H9 (cell line): Measurements from ENCODE around the gene SEPTIN3. TPM values are rescaled to one million over a fixed set of nuclear protein-coding genes. Genes with fewer than 3 reads are reported as not detected.

Experiments used
- DNase-seq: peaks from one replicate; pipeline ENCODE4 v3.0.0-alpha.2; 2017
- H2AFZ ChIP-seq: one replicate; pipeline ENCODE4 v1.6.1; 2013; ENCODE audit warnings: mild to moderate bottlenecking, low read length, control low read depth, moderate library complexity
- H2AK5ac ChIP-seq: 2 replicates; pipeline ENCODE4 v1.6.1; 2013; ENCODE audit warnings: low read length, control low read depth, mixed read lengths; ENCODE audit not compliant: insufficient read length
- H2BK120ac ChIP-seq: one replicate; pipeline ENCODE4 v1.6.1; 2013; ENCODE audit warnings: low read depth, mild to moderate bottlenecking, low read length, control low read depth, inconsistent platforms; ENCODE audit not compliant: poor library complexity, severe bottlenecking
- H2BK12ac ChIP-seq: 2 replicates; pipeline ENCODE4 v1.6.1; 2013; ENCODE audit warnings: low read length, control low read depth, mixed read lengths, low read depth; ENCODE audit not compliant: insufficient read length
- H2BK15ac ChIP-seq: 2 replicates; pipeline ENCODE4 v1.6.1; 2013; ENCODE audit warnings: low read depth, low read length, control low read depth
- H2BK20ac ChIP-seq: one replicate; pipeline ENCODE4 v1.6.1; 2013; ENCODE audit warnings: low read depth, mild to moderate bottlenecking, low read length, control low read depth, inconsistent platforms; ENCODE audit not compliant: poor library complexity, severe bottlenecking
- H2BK5ac ChIP-seq: 2 replicates; pipeline ENCODE4 v1.6.1; 2013; ENCODE audit warnings: low read length, control low read depth, mixed read lengths; ENCODE audit not compliant: insufficient read length
- H3K14ac ChIP-seq: 2 replicates; pipeline ENCODE4 v1.6.1; 2013; ENCODE audit warnings: low read length, control low read depth; ENCODE audit not compliant: insufficient read depth
- H3K18ac ChIP-seq: 2 replicates; pipeline ENCODE4 v1.6.1; 2013; ENCODE audit warnings: low read depth, mild to moderate bottlenecking, mixed read lengths, low read length, control low read depth; ENCODE audit not compliant: insufficient read length
- H3K23ac ChIP-seq: 2 replicates; pipeline ENCODE4 v1.6.1; 2013; ENCODE audit warnings: low read length, control low read depth, mixed read lengths, low read depth; ENCODE audit not compliant: insufficient read length
- H3K23me2 ChIP-seq: 2 replicates; pipeline ENCODE4 v1.6.1; 2013; ENCODE audit warnings: low read depth, mild to moderate bottlenecking, mixed read lengths, low read length, control low read depth; ENCODE audit not compliant: insufficient read length, poor library complexity, severe bottlenecking
- H3K27ac ChIP-seq: 2 replicates; pipeline ENCODE4 v1.5.1; 2013; ENCODE audit warnings: low read length, control low read depth, mixed read lengths, low read depth; ENCODE audit not compliant: insufficient read length
- H3K27me3 ChIP-seq: 2 replicates; pipeline ENCODE4 v1.6.1; 2013; ENCODE audit warnings: low read length, control low read depth, inconsistent platforms; ENCODE audit not compliant: insufficient read depth
- H3K4ac ChIP-seq: 2 replicates; pipeline ENCODE4 v1.6.1; 2013; ENCODE audit warnings: low read depth, mild to moderate bottlenecking, control low read depth, inconsistent platforms, low read length, moderate library complexity
- H3K4me1 ChIP-seq: 2 replicates; pipeline ENCODE4 v1.6.1; 2013; ENCODE audit warnings: low read length, control low read depth, inconsistent platforms; ENCODE audit not compliant: insufficient read depth
- H3K4me2 ChIP-seq: 2 replicates; pipeline ENCODE4 v1.6.1; 2013; ENCODE audit warnings: low read length, control low read depth, mixed read lengths; ENCODE audit not compliant: insufficient read length, insufficient read depth
- H3K56ac ChIP-seq: 2 replicates; pipeline ENCODE4 v1.6.1; 2013; ENCODE audit warnings: low read depth, mild to moderate bottlenecking, mixed read lengths, low read length, control low read depth; ENCODE audit not compliant: insufficient read length
- H3K79me1 ChIP-seq: 2 replicates; pipeline ENCODE4 v1.6.1; 2013; ENCODE audit warnings: low read depth, mild to moderate bottlenecking, moderate library complexity, low read length, control low read depth, inconsistent platforms; ENCODE audit not compliant: insufficient read depth, poor library complexity, severe bottlenecking
- H3K79me2 ChIP-seq: 2 replicates; pipeline ENCODE4 v1.6.1; 2013; ENCODE audit warnings: low read length, control low read depth, inconsistent platforms; ENCODE audit not compliant: insufficient read depth
- H3K9ac ChIP-seq: 2 replicates; pipeline ENCODE4 v1.6.1; 2013; ENCODE audit warnings: low read length, control low read depth, mixed read lengths; ENCODE audit not compliant: insufficient read length; ENCODE audit errors: extremely low read depth
- H3K9me3 ChIP-seq: one replicate; pipeline ENCODE4 v1.6.1; 2013; ENCODE audit warnings: low read depth, low read length, inconsistent platforms; ENCODE audit not compliant: control insufficient read depth
- H3T11ph ChIP-seq: one replicate; pipeline ENCODE4 v1.6.1; 2013; ENCODE audit warnings: mild to moderate bottlenecking, low read length, control low read depth, inconsistent platforms
- H4K20me1 ChIP-seq: one replicate; pipeline ENCODE4 v1.6.1; 2013; ENCODE audit not compliant: control insufficient read depth, insufficient read length, insufficient read depth
- H4K5ac ChIP-seq: 2 replicates; pipeline ENCODE4 v1.6.1; 2013; ENCODE audit warnings: low read depth, mild to moderate bottlenecking, mixed read lengths, low read length, control low read depth; ENCODE audit not compliant: insufficient read length
- H4K8ac ChIP-seq: replicated peaks from 2 replicates; pipeline ENCODE4 v1.6.1; 2013; ENCODE audit warnings: low read length, control low read depth, mixed read lengths, low read depth; ENCODE audit not compliant: insufficient read length
- H4K91ac ChIP-seq: 2 replicates; pipeline ENCODE4 v1.6.1; 2013; ENCODE audit warnings: low read depth, mild to moderate bottlenecking, moderate library complexity, mixed read lengths, low read length, control low read depth; ENCODE audit not compliant: insufficient read length
- H3K27ac Mint-ChIP-seq, 3 experiments: 2 replicates in 2 of 3; 3 replicates in 1 of 3; pipeline ENCODE4 v1.8.0; 2020 to 2021; ENCODE audit warnings: mixed read lengths in 3 of 3, mild to moderate bottlenecking in 1 of 3, moderate library complexity in 1 of 3
- H3K27me3 Mint-ChIP-seq: 2 replicates; pipeline ENCODE4 v1.8.0; 2021; ENCODE audit warnings: low read depth, mild to moderate bottlenecking, moderate library complexity, mixed read lengths
- H3K36me3 Mint-ChIP-seq, 3 experiments: 2 replicates in 2 of 3; 3 replicates in 1 of 3; pipeline ENCODE4 v1.8.0; 2020 to 2021; ENCODE audit warnings: low read depth in 3 of 3, mixed read lengths in 3 of 3; ENCODE audit not compliant: insufficient read depth in 1 of 3
- H3K4me1 Mint-ChIP-seq, 2 experiments: 2 replicates each; pipeline ENCODE4 v1.8.0; 2020; ENCODE audit warnings: mixed read lengths in 2 of 2
- H3K4me3 Mint-ChIP-seq, 2 experiments: 2 replicates in 1 of 2; 3 replicates in 1 of 2; pipeline ENCODE4 v1.8.0; 2020 to 2021; ENCODE audit warnings: mild to moderate bottlenecking in 2 of 2, mixed read lengths in 2 of 2, moderate library complexity in 1 of 2
- H3K9me3 Mint-ChIP-seq, 2 experiments: 2 replicates in 1 of 2; 3 replicates in 1 of 2; pipeline ENCODE4 v1.8.0; 2020; ENCODE audit warnings: mild to moderate bottlenecking in 2 of 2, mixed read lengths in 2 of 2, moderate library complexity in 1 of 2
- CTCF ChIP-seq: fragments of 200-600 bp; sonication (generic); conservative IDR thresholded peaks from 3 replicates; pipeline ENCODE4 v1.8.0; 2021; ENCODE audit warnings: antibody characterized with exemption, mild to moderate bottlenecking
- WGBS: extraction: QIAGEN DNeasy Blood & Tissue Kit; methylation state at CpG from one replicate; pipeline ENCODE4 v1.1.7; 2013; ENCODE audit warnings: missing lambda C conversion rate, low lambda C conversion rate, mixed read lengths; ENCODE audit not compliant: insufficient read length; ENCODE audit errors: extremely low coverage; 5-methylcytosine and 5-hydroxymethylcytosine counted together
- total RNA-seq: library from RNA; stranded (reverse); gene quantifications from 2 replicates; pipeline ENCODE4 v1.2.1, GENCODE V29; 2021

SEPTIN3 gene
- total RNA-seq, 1 experiment from 2014 or later, result 33.3 TPM

- Histone ChIP-seq H4K5ac (no peak overlapping the region), H3K23me2 (peaks cover 11% of the 10 kb centered on the region), H2AFZ (no peak overlapping the region), H3K9ac (no peak overlapping the region), H3K27ac (no peak overlapping the region), H3K23ac (no peak overlapping the region), H2BK12ac (no peak overlapping the region), H4K8ac (no peak overlapping the region), H2BK15ac (no peak overlapping the region), H2BK5ac (no peak overlapping the region), H2BK120ac (no peak overlapping the region), H3K9me3 (no peaks in the 10 kb centered on the region), H3K18ac (no peak overlapping the region), H3K27me3 (peaks cover 18% of the 10 kb centered on the region), H3K4me1 (peaks cover 4% of the 10 kb centered on the region), H3K56ac (no peak overlapping the region), H4K91ac (no peak overlapping the region), H4K20me1 (no peaks in the 10 kb centered on the region), H3K79me1 (no peaks in the 10 kb centered on the region), H3K14ac (no peak overlapping the region), H3T11ph (no peak overlapping the region), H3K4ac (no peak overlapping the region), H3K79me2 (no peaks in the 10 kb centered on the region), H2BK20ac (no peak overlapping the region), H3K4me2 (peak overlapping the region; percentile 53), H2AK5ac (no peak overlapping the region)
- WGBS, result no CpG with 5 or more reads among the region's 72 CpGs
- H3K27me3 Mint-ChIP-seq, result peaks cover 76% of the 10 kb centered on the region
- peaks cover 25 to 26% of the 10 kb centered on the region in 2 experiments for H3K4me1 Mint-ChIP-seq
- no peaks in the 10 kb centered on the region; a peak in 2 of 5 replicates for H3K9me3 Mint-ChIP-seq
- peak overlapping the region; percentile 56 to 82 for H3K4me3 Mint-ChIP-seq
- peaks cover 0 to under 1% (median 0%) of the 10 kb centered on the region in 3 experiments; a peak in 2 of 7 replicates for H3K36me3 Mint-ChIP-seq
- no peak for TF ChIP-seq CTCF
- no peak for DNase-seq
- H3K27ac Mint-ChIP-seq, result no peak overlapping the region; a peak in 1 of 7 replicates
Observed at GRCh38 chr22:41976070-41976901, 7.0 kb downstream of the SEPTIN3 start.
